ENCODE measurements around the gene PROSER2.

PROSER2 gene

DNA sequence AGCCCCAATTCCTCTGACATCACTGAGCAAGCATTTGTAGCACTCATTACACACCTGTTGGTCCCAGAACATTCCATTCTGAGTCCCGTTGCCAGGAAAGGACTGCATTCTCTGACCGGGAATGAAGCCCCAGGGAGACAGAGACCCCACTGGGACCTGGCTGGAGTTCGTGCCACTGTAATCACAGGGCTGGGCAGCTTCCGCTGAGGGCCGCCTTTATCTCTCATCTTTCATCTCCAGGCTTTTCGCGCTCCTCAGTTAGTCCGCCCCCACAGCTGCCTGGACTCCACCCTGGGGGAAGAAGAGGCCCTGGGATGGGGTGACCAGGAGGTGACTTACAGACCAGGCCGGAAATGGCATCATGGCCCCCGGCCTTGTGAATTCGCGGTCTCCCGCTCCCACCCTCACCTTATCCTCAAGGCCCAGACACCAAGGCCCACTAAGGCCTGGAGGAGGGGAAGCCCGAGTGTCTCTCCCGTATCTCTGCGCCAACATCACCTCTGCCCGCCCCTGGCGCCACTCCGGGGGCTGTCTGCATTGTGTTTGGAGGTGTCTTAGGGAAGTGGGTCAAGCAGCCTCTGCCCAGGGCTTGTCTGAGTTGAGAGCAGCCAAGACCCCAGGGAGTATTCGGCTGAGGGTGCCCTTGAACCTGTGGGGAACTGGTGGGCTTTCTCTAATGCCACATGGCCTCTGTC lies 75.4 kb downstream of the PROSER2 start:
- no peak overlapping the region for H3K4me3 ChIP-seq (ENCODE audit: low read depth, low read length)
- peak; percentile 56 for DNase-seq (ENCODE audit: low read depth)
- TF ChIP-seq, protein P1, sequence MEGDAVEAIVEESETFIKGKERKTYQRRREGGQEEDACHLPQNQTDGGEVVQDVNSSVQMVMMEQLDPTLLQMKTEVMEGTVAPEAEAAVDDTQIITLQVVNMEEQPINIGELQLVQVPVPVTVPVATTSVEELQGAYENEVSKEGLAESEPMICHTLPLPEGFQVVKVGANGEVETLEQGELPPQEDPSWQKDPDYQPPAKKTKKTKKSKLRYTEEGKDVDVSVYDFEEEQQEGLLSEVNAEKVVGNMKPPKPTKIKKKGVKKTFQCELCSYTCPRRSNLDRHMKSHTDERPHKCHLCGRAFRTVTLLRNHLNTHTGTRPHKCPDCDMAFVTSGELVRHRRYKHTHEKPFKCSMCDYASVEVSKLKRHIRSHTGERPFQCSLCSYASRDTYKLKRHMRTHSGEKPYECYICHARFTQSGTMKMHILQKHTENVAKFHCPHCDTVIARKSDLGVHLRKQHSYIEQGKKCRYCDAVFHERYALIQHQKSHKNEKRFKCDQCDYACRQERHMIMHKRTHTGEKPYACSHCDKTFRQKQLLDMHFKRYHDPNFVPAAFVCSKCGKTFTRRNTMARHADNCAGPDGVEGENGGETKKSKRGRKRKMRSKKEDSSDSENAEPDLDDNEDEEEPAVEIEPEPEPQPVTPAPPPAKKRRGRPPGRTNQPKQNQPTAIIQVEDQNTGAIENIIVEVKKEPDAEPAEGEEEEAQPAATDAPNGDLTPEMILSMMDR (conservative IDR thresholded peaks at IDR 0.05; ENCODE audit: low read depth, low read length), result no peak

DNA sequence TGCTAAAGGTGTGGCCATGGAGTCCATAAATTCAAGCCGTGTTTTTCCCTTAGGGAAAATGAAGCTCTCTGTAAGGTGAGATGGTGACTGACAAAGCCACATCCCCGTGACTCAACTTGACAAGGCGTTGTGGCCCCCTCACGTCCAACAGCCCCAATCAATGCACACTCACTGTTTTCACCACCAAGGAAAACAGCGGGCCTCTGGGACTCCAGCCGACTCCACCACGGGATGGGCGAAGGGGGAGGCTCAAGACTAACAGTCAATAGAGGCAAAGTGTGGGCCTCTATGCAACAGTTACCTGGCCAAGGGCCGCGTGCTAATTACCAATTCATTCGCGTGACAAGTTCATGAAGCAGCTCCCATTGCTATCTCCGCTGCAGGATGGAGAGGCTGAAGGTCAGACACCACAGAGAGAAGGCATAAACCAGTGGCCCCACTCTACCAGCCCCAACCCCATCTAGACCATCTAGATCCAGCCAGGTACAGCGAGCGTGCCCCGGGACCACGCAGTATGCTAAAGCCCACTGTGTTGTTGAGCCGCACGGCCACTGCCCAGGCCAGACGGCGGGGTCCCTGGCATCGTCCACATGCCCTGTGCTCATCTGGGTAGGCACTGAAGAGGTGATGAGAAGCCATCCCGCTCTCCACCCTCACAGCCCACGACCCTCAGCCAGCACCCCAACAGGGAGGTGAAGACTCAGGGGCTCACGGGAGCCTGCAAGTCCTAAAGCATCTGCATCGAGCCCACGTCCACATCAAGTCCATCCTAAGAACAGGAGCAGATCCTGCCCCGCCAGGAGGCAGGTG lies 76.1 kb downstream of the PROSER2 start:
- no peak for DNase-seq (ENCODE audit: low read depth)
- TF ChIP-seq, protein P1 (conservative IDR thresholded peaks at IDR 0.05; ENCODE audit: low read depth, low read length), result no peak

DNA sequence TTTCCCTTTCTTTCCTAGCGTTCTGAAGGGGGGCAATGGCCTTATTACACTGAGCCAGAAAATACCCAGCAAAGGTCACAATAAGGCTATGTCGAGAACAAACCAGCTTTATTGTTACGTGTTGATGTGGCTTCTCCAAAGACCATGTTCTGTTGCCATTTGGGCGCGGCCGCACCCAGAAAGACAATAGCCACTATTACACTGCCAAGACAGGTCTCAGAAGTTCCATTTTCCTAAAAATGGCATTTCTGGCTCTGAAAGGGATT lies 77.8 kb downstream of the PROSER2 start:
- TF ChIP-seq, protein P1 (conservative IDR thresholded peaks at IDR 0.05; ENCODE audit: low read depth, low read length), result no peak
- no peak for DNase-seq (ENCODE audit: low read depth)
- H3K4me3 ChIP-seq (ENCODE audit: low read depth, low read length), result no peak overlapping the region

More for the DNA sequence above, 76.1 kb downstream of the PROSER2 start:
- no peak overlapping the region for H3K4me3 ChIP-seq (ENCODE audit: low read depth, low read length)

DNA sequence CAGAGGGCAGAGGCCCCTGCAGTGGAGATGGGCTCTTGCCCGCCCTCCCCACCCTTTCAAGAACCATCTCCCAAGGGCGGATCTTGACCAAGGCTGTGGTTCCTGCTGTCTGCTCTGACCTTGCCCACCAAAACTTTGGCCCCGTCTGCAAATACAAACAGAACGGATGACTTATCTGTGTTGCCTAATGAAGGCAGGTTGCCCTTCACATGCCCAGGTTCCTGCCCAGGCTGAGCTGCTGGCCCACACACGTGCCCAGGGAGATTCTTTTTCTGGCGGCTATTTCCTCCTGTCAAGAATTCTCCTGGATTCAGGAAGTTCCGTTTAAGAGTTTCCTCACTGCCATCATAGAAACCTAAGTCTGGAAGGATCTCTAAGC lies 78.3 kb downstream of the PROSER2 start:
- TF ChIP-seq, protein P1 (conservative IDR thresholded peaks at IDR 0.05; ENCODE audit: low read depth, low read length), result no peak
- DNase-seq (ENCODE audit: low read depth), result no peak
- H3K4me3 ChIP-seq (ENCODE audit: low read depth, low read length), result no peak overlapping the region

DNA sequence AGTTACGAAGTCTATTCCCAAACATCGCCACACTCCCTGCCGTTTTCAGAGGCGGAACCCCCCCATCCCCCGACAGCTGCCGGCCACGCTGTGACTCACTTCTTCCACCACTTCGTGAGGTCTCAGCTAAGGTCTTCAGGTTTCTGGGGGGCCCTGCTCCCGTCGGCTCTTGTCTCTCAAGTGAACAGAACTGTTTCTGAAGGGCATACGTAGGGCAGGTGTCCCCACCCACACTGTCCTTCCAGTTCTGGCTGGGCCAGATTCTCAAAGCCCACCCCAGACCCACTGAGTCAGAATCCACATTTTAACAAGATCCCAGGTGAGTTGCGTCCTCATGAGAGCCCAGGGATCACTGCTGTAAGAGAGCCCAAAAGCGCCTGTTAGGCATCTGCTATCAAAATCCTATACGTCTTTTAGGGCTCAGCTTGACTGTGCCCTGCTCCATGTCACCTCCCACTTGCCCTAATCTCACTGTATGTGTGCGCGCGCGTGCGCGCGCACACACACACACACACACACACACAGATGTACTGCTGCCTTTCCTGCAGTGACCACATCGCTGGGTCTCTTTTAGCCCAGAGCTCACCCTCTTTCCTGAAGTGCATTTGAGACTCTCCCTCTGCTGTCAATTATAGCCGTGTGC lies 78.8 kb downstream of the PROSER2 start:
- peak; percentile 54 for DNase-seq (ENCODE audit: low read depth)
- H3K4me3 ChIP-seq (ENCODE audit: low read depth, low read length), result no peak overlapping the region
- TF ChIP-seq, protein P1 (conservative IDR thresholded peaks at IDR 0.05; ENCODE audit: low read depth, low read length), result no peak

DNA sequence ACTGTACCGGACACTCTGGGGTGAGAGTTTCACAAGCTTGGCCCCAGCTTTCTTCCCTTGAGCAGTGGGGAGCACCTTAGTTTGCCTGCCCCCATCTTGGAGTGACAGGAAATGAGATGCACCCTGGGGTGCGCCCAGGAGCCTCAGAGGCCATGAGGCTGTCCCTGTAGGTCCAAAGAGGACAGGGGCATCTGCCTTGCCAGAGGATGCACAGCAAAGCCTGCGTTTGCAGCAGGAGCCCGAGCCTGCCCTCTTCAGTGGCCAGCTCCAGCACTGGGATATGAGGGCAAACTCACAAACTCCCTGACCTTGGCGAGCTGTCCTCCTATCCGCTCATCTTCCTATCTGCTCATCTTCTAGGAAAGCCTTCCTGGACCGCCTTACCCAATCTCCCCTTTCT lies 79.5 kb downstream of the PROSER2 start:
- DNase-seq (ENCODE audit: low read depth), result no peak
- TF ChIP-seq, protein P1 (conservative IDR thresholded peaks at IDR 0.05; ENCODE audit: low read depth, low read length), result no peak
- no peak overlapping the region for H3K4me3 ChIP-seq (ENCODE audit: low read depth, low read length)

All from choroid plexus epithelial cell (primary cell).